HFFc6 (cell line): ENCODE results near the gene SEL1L. TPM values are rescaled to one million over a fixed set of nuclear protein-coding genes. Genes with fewer than 3 reads are reported as not detected.
"Not testable (repeated sequence)": the region's sequence is repeated elsewhere in the genome, so short reads cannot be mapped to it uniquely, and the experiment has no call there.

Experiments used
- DNase-seq: peaks from one replicate; pipeline ENCODE4 v3.0.0-alpha.2; 2018
- H3K27ac Mint-ChIP-seq: 2 replicates; pipeline ENCODE4 v1.8.0; 2020; ENCODE audit warnings: mild to moderate bottlenecking, mixed read lengths
- H3K27me3 Mint-ChIP-seq: 2 replicates; pipeline ENCODE4 v1.8.0; 2021; ENCODE audit warnings: mild to moderate bottlenecking, moderate library complexity, mixed read lengths; ENCODE audit not compliant: insufficient read depth
- H3K36me3 Mint-ChIP-seq: 2 replicates; pipeline ENCODE4 v1.8.0; 2021; ENCODE audit warnings: low read depth, mixed read lengths
- H3K4me1 Mint-ChIP-seq: 2 replicates; pipeline ENCODE4 v1.8.0; 2020; ENCODE audit warnings: low read depth, mixed read lengths
- H3K4me3 Mint-ChIP-seq: 2 replicates; pipeline ENCODE4 v1.8.0; 2020; ENCODE audit warnings: mild to moderate bottlenecking, moderate library complexity, mixed read lengths
- H3K9me3 Mint-ChIP-seq: 2 replicates; pipeline ENCODE4 v1.8.0; 2020; ENCODE audit warnings: mild to moderate bottlenecking, mixed read lengths
- CTCF ChIP-seq: fragments of 200-600 bp; sonication (generic); IDR thresholded peaks from 2 replicates; pipeline ENCODE4 v1.5.0; 2021; ENCODE audit warnings: antibody characterized with exemption, mild to moderate bottlenecking
- total RNA-seq, 6 experiments: library from RNA; stranded (reverse); fragmentation: NEBNext Ultra II Directional; extraction: Animal tissue kit (Norgen Biotek cat#: 25700); gene quantifications; 2 replicates in 1 of 6; 3 replicates in 5 of 6; pipeline ENCODE4 v1.2.3, GENCODE V29; 2021

The SEL1L gene
- total RNA-seq, 6 experiments from 2014 or later = 84.1 to 101 (median 98.4) TPM

- H3K4me3 Mint-ChIP-seq = peak overlapping the region; percentile 84
- peaks cover 9% of the 10 kb centered on the region for H3K4me1 Mint-ChIP-seq
- DNase-seq = peak; percentile 62
- no peaks in the 10 kb centered on the region for H3K9me3 Mint-ChIP-seq
- H3K27ac Mint-ChIP-seq = no peak overlapping the region
- no peaks in the 10 kb centered on the region for H3K36me3 Mint-ChIP-seq
- TF ChIP-seq CTCF = peak; percentile 94
- no peaks in the 10 kb centered on the region; the same call in 1 of the 2 replicates for H3K27me3 Mint-ChIP-seq
Observed at GRCh38 chr14:81464253-81465002, 69.2 kb downstream of the SEL1L start.

GRCh38 chr14:81462356-81462755 is 71.3 kb downstream of the SEL1L start:
- H3K4me1 Mint-ChIP-seq, H3K27me3 Mint-ChIP-seq, DNase-seq, H3K27ac Mint-ChIP-seq, H3K4me3 Mint-ChIP-seq, H3K36me3 Mint-ChIP-seq, H3K9me3 Mint-ChIP-seq: not testable (repeated sequence)

GRCh38 chr14:81459912-81460311 is 73.7 kb downstream of the SEL1L start:
- H3K27ac Mint-ChIP-seq = no peak overlapping the region
- H3K9me3 Mint-ChIP-seq = no peaks in the 10 kb centered on the region
- no peaks in the 10 kb centered on the region for H3K36me3 Mint-ChIP-seq
- H3K27me3 Mint-ChIP-seq = no peaks in the 10 kb centered on the region; the same call in 1 of the 2 replicates
- H3K4me1 Mint-ChIP-seq = peaks cover 8% of the 10 kb centered on the region
- no peak overlapping the region for H3K4me3 Mint-ChIP-seq
- TF ChIP-seq CTCF = no peak
- DNase-seq = no peak

GRCh38 chr14:81458352-81458751 is 75.3 kb downstream of the SEL1L start:
- H3K27ac Mint-ChIP-seq = no peak overlapping the region
- no peaks in the 10 kb centered on the region for H3K4me1 Mint-ChIP-seq
- no peaks in the 10 kb centered on the region for H3K36me3 Mint-ChIP-seq
- H3K4me3 Mint-ChIP-seq = no peak overlapping the region
- H3K9me3 Mint-ChIP-seq = no peaks in the 10 kb centered on the region
- no peak for TF ChIP-seq CTCF
- H3K27me3 Mint-ChIP-seq = peaks cover 2% of the 10 kb centered on the region; the same call in 1 of the 2 replicates
- DNase-seq = no peak

- H3K27me3 Mint-ChIP-seq = peaks cover 2% of the 10 kb centered on the region; the same call in 1 of the 2 replicates
- no peak for DNase-seq
- H3K36me3 Mint-ChIP-seq = no peaks in the 10 kb centered on the region
- no peak overlapping the region for H3K27ac Mint-ChIP-seq
- no peaks in the 10 kb centered on the region for H3K9me3 Mint-ChIP-seq
- H3K4me1 Mint-ChIP-seq = no peaks in the 10 kb centered on the region
- no peak overlapping the region for H3K4me3 Mint-ChIP-seq
- TF ChIP-seq CTCF = no peak
Observed at GRCh38 chr14:81455390-81455789, 78.3 kb downstream of the SEL1L start.

GRCh38 chr14:81454572-81455218 is 79.0 kb downstream of the SEL1L start:
- no peak for DNase-seq
- Mint-ChIP-seq H3K4me1 (no peaks in the 10 kb centered on the region), H3K36me3 (no peaks in the 10 kb centered on the region), H3K27me3 (peaks cover 8% of the 10 kb centered on the region; the same call in 1 of the 2 replicates), H3K4me3 (no peak overlapping the region), H3K9me3 (no peaks in the 10 kb centered on the region), H3K27ac (no peak overlapping the region)
- TF ChIP-seq CTCF = no peak
